Mucosa of stomach (tissue), 1 donor: ENCODE results near the gene OARD1.

ENCODE experiments used
- H3K27me3 ChIP-seq: one replicate; pipeline ENCODE4 v1.7.0; 2013; ENCODE audit warnings: mild to moderate bottlenecking, low read length; ENCODE audit not compliant: control insufficient read depth, insufficient read depth
- H3K36me3 ChIP-seq: one replicate; pipeline ENCODE4 v1.7.0; 2013; ENCODE audit warnings: low read length; ENCODE audit not compliant: control insufficient read depth, insufficient read depth
- H3K4me1 ChIP-seq: one replicate; pipeline ENCODE4 v1.7.0; 2013; ENCODE audit warnings: mild to moderate bottlenecking, low read length; ENCODE audit not compliant: control insufficient read depth, insufficient read depth
- H3K4me3 ChIP-seq: one replicate; pipeline ENCODE4 v1.7.0; 2013; ENCODE audit warnings: low read length
- H3K9ac ChIP-seq: one replicate; pipeline ENCODE4 v1.7.0; 2013; ENCODE audit warnings: mild to moderate bottlenecking, low read length, moderate library complexity
- H3K9me3 ChIP-seq: one replicate; pipeline ENCODE4 v1.7.0; 2013; ENCODE audit warnings: mild to moderate bottlenecking, low read length, moderate library complexity; ENCODE audit not compliant: control insufficient read depth
- donor health status: Pancreatic carcinoma.

The OARD1 gene

DNA sequence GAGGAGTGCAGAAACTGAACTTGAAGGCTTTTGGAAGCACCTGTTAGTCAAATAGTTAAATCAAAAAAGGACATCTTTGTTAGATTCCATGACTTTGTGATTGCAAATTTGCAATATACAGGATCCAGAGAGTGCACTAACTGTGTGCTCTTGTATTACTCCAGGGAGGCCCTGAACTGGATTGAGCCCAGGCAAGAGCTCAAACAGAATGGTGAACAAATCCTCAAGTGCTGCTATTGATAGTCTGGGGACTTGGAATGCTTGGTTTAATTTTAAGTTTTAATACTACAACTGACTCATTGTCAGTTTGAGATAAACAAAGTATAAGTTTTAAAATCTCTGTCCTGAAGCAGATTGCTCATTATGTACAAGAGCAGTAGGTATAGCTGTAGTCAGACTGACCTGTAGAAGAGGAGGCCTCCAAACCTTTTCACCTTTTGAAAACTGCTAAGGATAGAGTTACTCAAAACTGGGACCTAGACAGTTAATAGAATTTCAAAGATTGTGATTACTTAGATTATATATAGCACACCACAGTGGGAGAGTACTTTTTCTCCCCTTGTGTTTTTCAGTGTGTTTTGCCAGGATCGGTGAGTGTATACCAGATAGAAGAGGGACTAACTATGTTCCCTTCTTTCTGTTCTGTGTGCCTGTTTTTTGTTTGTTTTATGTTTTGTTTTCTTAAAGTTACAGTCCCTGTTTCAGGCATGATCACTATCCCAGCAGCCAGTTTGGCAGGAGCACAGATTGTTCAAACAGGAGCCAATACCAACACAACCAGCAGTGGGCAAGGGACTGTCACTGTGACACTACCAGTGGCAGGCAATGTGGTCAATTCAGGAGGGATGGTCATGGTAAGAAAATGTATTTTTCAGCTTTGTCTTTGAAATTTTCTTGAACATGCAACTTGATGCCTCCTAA, 18.9 kb upstream of the OARD1 start:
- no peak overlapping the region for H3K9ac ChIP-seq
- H3K4me3 ChIP-seq = no peak overlapping the region
- H3K9me3 ChIP-seq = no peaks in the 10 kb centered on the region
- no peaks in the 10 kb centered on the region for H3K4me1 ChIP-seq
- H3K36me3 ChIP-seq = peaks cover 9% of the 10 kb centered on the region
- no peaks in the 10 kb centered on the region for H3K27me3 ChIP-seq

DNA sequence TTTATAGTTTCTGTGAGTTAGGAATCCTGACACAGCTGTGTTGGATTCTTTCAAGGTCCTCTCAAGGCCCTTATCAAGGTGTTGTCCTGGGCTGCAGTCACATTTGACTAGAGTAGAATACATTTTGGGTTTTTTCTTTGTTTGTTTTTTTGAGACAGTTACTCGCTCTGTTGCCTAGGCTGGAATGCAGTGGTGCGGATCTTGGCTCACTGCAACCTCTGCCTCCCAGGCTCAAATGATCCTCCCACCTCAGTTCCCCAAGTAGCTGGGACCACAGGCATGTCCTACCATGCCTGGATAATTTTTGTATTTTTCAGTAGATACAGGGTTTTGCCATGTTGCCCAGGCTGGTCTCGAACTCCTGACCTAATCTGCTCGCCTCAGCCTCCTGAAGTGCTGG, 16.3 kb upstream of the OARD1 start:
- no peaks in the 10 kb centered on the region for H3K4me1 ChIP-seq
- H3K9ac ChIP-seq = no peak overlapping the region
- peaks cover 4% of the 10 kb centered on the region for H3K36me3 ChIP-seq

DNA sequence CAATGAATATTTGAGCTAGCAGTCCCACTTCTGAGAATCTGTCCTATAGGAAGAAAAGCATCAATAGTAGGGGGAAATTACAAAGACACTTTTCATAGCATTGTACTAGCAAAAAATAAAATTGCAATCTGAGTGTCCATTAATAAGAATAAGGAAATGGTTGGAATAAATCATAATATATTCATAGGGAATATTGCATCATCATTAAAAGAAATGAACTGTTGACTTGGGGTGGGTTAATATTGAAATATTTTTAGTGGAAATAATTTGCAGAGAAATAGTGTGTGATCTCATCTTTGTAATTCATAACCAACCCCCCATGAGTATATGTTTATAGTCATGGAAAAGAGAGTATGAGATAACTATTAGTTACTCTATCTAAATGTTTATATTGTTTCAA, 13.0 kb upstream of the OARD1 start:
- Histone ChIP-seq H3K9me3 (no peaks in the 10 kb centered on the region), H3K36me3 (peaks cover under 1% of the 10 kb centered on the region), H3K4me3 (no peak overlapping the region), H3K9ac (no peak overlapping the region), H3K4me1 (no peaks in the 10 kb centered on the region), H3K27me3 (no peaks in the 10 kb centered on the region)

More for the DNA sequence above, 16.3 kb upstream of the OARD1 start:
- Histone ChIP-seq H3K9me3 (no peaks in the 10 kb centered on the region), H3K27me3 (no peaks in the 10 kb centered on the region), H3K4me3 (no peak overlapping the region)

DNA sequence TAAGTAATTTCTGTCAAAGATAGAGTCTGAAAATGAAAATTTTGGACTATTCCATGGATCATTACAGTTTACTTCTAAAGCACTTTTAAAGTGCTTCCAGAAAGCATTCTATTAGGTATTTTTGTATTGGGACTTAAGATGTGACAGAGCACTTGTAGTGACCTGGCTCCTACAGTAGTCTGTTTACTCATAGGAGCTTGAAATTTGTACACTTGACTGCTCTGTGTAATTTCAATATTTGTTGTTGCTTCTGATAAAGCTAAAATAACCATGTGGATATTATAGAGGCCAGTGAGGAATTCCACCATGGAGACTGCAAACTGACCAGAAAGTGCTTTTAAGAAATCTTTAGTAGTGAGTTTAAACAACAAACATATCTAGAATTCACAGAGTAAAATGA, 10.9 kb upstream of the OARD1 start:
- Histone ChIP-seq H3K36me3 (no peaks in the 10 kb centered on the region), H3K4me1 (no peaks in the 10 kb centered on the region), H3K9me3 (no peaks in the 10 kb centered on the region)

DNA sequence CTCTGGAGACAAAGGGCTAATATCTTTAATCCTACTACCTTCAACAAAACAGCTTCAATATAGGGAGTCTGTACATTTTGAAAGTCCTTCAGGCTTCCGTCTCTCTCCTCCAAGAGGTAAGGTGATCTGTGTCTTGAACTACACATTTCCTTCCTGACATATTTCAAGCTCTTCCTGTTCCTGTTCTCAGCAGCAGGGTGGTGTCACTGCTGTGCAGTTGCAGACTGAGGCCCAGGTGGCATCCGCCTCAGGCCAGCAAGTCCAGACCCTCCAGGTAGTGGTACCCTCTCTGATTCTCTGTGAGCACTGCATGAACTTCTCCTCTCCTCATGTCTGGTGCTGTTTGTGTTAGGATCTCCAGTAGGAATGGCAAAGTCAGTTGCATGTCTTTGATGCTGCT, 8.5 kb upstream of the OARD1 start:
- Histone ChIP-seq H3K4me3 (no peak overlapping the region), H3K27me3 (no peaks in the 10 kb centered on the region), H3K9me3 (no peaks in the 10 kb centered on the region), H3K36me3 (no peaks in the 10 kb centered on the region), H3K4me1 (no peaks in the 10 kb centered on the region), H3K9ac (no peak overlapping the region)

More for the DNA sequence above, 10.9 kb upstream of the OARD1 start:
- H3K27me3 ChIP-seq = no peaks in the 10 kb centered on the region
- no peak overlapping the region for H3K4me3 ChIP-seq
- H3K9ac ChIP-seq = no peak overlapping the region

DNA sequence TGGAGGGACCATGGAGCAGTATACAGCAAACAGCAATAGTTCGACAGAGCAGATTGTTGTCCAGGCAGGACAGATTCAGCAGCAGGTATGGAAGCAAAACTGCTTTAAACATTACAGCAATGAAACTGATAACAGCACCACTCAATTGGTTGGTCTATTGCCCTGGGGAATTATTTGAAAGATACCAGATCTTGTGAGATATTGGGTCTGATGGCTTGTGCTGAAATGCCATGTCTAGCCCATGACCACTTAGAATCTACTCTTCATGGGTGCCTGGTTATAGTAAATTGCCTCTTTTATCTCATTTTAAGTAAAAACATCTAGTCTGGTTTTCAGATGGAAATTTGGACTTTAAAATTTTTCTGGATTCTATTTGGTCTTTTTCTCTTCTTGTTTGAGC, 6.9 kb upstream of the OARD1 start:
- Histone ChIP-seq H3K9me3 (no peaks in the 10 kb centered on the region), H3K27me3 (no peaks in the 10 kb centered on the region)

DNA sequence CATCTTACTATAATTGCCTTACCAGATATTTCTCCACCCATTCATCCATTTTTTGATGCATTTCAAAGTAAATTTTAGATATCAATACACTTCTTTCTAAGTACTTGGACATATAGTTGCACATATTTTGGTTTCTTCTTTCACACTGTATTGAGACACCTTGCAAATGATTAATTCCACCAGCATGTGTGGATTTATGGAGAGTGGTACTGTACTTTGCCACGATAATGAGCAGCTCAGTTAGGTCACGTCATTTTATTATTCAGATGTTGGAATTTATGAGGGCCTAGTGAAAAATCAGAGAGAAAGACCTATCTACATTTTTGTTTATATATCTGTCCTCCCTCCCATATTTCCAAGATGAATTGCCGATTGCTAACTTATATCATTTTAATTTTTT, 5.9 kb upstream of the OARD1 start:
- Histone ChIP-seq H3K4me1 (no peaks in the 10 kb centered on the region), H3K9ac (no peak overlapping the region), H3K4me3 (no peak overlapping the region), H3K27me3 (no peaks in the 10 kb centered on the region), H3K9me3 (no peaks in the 10 kb centered on the region), H3K36me3 (no peaks in the 10 kb centered on the region)

More for the DNA sequence above, 6.9 kb upstream of the OARD1 start:
- no peaks in the 10 kb centered on the region for H3K36me3 ChIP-seq
- no peak overlapping the region for H3K9ac ChIP-seq
- no peaks in the 10 kb centered on the region for H3K4me1 ChIP-seq
- no peak overlapping the region for H3K4me3 ChIP-seq

DNA sequence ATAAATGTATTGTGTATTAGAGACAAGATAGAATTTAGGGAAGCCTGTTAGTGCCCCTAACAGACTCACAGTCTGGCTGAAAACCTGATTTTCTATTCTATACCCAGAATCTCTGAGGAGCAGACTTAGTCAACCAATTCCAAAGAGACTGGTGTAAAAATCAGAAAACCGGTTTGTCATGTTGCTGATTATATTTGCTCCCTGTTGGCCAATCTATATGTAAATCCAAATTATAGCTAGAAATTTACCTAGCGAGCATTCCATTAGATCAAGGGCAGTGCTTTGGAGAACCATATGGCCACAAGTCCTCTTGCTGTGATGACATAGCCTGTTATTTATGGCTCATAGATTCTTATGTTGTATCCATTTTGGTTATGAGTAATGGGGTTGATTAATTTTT, 5.4 kb upstream of the OARD1 start:
- no peaks in the 10 kb centered on the region for H3K36me3 ChIP-seq
- H3K27me3 ChIP-seq = no peaks in the 10 kb centered on the region
- H3K9ac ChIP-seq = no peak overlapping the region
- no peak overlapping the region for H3K4me3 ChIP-seq
- H3K9me3 ChIP-seq = no peaks in the 10 kb centered on the region
- no peaks in the 10 kb centered on the region for H3K4me1 ChIP-seq

DNA sequence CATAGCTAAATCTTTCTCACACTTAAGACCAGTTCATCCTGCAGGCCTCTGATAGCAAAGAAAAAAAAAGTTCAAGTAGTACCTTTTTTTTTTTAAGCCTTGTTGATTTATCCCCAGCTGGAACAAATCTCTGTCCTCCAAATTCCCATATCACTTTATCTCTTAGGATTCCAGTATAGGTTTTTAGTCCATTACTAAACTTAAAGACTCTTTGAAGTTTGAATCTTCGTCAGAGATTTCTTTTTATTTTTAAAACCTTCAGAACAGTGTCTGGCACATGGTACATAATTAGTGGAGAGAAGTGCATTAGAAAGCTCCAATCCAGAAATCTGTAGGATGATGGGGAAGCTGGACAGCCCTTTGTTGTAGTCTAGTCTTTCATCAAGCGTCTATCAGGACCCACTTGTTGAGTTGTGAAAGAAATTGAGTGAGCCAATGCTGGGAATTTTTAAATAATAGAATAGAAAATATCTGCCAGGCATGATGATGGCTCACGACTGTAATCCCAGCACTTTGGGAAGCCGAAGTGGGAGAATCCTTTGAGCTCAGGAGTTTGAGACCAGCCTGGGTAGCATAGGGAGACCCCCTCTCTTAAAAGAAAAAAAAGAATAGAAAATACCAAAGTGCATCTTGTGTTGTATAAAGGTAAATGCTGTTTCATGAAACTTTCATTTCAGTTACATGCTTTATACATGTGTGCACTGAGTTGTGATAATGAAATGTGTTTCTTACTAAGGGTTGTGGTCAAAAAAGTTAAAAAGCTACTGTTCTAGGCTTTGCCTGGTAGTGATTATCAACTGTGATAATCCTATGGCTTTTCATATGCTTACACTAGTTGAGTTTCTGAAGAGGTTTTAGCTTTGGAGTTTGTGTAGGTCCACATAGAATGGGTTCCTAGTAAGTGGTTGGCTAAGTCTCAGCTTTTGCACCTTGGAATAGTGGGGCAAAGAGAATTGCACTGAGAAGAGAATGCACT, 3.8 kb upstream of the OARD1 start:
- Histone ChIP-seq H3K36me3 (no peaks in the 10 kb centered on the region), H3K9ac (no peak overlapping the region), H3K4me1 (no peaks in the 10 kb centered on the region), H3K27me3 (no peaks in the 10 kb centered on the region), H3K9me3 (no peaks in the 10 kb centered on the region), H3K4me3 (no peak overlapping the region)

DNA sequence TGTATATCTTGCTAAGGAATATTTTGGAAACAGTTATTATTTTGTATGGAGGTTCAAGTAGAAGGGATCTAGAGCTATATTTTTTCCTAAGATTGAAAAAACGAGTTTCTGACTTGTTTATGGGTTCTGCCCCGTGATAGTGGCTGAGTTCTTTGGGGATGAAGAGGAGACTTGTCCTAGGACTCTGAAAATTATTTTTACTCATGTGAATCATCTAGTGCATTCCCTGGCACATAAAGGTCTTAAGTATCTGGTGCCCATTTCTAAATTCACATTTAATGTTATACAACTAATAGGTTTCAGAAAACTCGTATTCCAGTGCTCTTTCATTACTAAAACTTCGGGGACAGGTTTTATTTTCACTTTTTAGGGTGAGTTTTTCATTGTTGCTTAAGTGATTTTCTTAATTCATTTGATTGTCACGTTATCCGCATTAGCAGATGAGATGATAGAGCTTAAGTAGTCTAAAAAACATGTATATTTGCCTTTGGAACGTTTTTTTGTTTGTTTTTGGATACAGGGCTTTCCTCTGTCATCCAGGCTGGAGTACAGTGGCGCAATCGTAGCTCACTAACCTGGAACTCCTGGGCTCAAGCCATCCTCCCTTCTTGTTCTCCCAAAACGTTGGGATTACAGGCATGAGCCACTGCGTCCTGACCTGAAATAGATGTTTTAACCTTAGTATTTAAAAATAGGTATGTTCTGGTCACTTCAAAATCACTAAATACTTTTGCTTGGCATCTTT, 2.7 kb upstream of the OARD1 start:
- Histone ChIP-seq H3K9ac (no peak overlapping the region), H3K36me3 (no peaks in the 10 kb centered on the region), H3K4me3 (no peak overlapping the region), H3K4me1 (peaks cover 7% of the 10 kb centered on the region), H3K9me3 (no peaks in the 10 kb centered on the region), H3K27me3 (no peaks in the 10 kb centered on the region)

DNA sequence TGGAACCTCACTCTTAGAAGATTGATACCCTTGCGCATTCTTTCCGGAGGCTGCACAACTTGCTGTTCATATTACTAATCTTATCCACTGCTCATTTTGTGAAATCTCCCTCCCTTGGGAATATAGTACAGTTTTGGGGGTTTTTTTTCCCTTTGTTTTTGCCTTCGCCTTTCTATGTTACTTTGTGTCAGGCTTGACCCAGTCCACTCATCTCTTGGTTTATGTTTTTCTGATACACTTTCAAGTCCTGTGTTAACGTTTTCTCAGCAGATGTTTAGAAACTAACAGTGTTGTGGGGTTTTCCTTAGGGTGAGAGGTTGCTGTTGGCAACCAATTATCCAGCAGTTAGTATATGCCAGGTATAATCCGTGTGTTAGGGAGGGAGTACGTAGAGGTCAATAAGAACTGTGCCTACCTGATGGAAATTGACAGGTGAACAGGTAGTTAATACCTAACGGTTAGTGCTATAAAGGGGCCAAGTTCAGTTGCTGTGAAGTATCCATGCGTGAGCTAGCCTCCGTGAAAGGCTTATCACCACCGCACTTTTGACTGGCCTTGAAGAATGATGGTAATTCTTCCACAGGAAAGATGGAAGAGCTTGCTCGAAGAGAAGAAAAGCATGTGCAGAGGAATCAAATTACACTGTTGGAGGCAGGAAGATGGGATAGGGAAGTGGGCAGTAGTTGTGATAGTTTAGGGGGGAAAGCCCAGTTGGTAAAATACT, 2.0 kb upstream of the OARD1 start:
- Histone ChIP-seq H3K27me3 (no peaks in the 10 kb centered on the region), H3K36me3 (no peaks in the 10 kb centered on the region), H3K9me3 (no peaks in the 10 kb centered on the region), H3K9ac (peak overlapping the region; percentile 91), H3K4me3 (peak overlapping the region; percentile 57), H3K4me1 (peaks cover 14% of the 10 kb centered on the region)
